ENCODE results near the gene LSR.

The LSR gene

DNA sequence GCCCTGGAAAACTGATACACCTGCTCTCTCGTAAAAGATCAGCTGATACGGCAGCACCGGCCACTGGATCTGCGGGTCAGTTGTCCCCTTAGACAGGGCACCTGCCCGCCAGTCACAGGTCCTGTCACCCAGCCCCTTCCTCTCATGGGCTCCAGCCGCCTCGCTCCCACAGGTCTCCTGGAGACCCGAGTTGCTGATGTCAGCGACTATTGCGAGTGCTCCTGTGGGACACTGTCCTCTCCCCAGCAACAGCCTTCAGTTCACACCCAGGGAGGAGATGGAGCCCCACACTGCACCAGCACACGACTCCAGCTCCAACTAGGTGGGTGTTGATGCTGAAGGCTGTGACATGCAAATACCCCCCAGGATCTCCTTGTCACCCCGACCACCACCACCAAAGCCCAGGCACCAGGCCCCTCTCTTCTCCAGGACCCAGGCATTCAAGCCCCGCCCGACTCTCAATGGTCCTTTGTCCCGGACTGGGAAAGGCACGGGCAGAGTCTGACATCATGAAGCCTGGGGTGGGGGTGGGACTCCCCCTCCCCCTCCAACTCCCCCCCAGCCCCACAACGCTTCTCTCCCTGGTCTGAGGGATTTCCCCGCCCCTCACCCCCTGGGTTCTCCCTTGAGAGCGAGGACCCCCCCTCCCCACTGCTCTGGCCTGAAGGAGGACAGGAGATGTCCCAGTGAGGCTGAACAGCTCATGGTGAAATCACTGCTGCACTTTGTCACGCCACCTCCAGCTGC is 41.8 kb downstream of the LSR start:
- no peak for TF ChIP-seq CTCF (IDR thresholded peaks at IDR 0.05; ENCODE audit: control insufficient read depth, extremely low read depth, insufficient read depth)
- no peak for DNase-seq (ENCODE audit: low read depth)
- H3K4me3 ChIP-seq (ENCODE audit: low read depth, low read length): no peak overlapping the region

GRCh38 chr19:35291259-35291658 is 42.5 kb downstream of the LSR start:
- H3K4me3 ChIP-seq (ENCODE audit: low read depth, low read length): no peak overlapping the region
- no peak for TF ChIP-seq CTCF (IDR thresholded peaks at IDR 0.05; ENCODE audit: control insufficient read depth, extremely low read depth, insufficient read depth)
- no peak for DNase-seq (ENCODE audit: low read depth)

DNA sequence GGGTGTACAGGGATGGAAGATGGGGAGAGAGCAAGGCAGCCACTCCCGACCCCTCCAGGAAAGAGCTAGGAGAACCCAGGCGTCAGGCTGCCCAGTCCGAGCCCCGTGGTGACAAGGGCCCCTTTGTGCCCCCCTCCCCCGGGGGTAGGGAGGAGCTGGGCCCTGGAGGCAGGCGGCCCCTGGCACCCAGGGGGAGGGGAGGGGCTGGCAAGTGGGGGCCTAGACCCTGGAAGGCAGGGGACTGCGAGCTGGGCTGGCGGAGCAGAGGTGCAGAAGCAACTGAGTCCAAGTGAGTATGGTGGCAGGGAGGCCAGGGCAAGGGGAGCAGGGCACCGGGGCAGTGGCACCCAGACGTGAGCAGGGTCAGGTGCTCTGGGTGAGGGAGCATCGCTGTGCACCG is 43.1 kb downstream of the LSR start, which contains the start of gene MAG:
TSS of gene MAG (plus strand) at position 246 of the 400 bp plus-strand sequence. CDS start 3,248 bp downstream, outside the sequence.
- DNase-seq (ENCODE audit: low read depth): no peak
- H3K4me3 ChIP-seq (ENCODE audit: low read depth, low read length): no peak within 1 kb of the TSS
- TF ChIP-seq CTCF (IDR thresholded peaks at IDR 0.05; ENCODE audit: control insufficient read depth, extremely low read depth, insufficient read depth): no peak

- no peak for DNase-seq (ENCODE audit: low read depth)
- TF ChIP-seq CTCF (IDR thresholded peaks at IDR 0.05; ENCODE audit: control insufficient read depth, extremely low read depth, insufficient read depth): no peak
- H3K4me3 ChIP-seq (ENCODE audit: low read depth, low read length): no peak overlapping the region
Measured at GRCh38 chr19:35292421-35293362, 43.9 kb downstream of the LSR start.

GRCh38 chr19:35293363-35293739 is 44.5 kb downstream of the LSR start:
- H3K4me3 ChIP-seq (ENCODE audit: low read depth, low read length): no peak overlapping the region
- no peak for TF ChIP-seq CTCF (IDR thresholded peaks at IDR 0.05; ENCODE audit: control insufficient read depth, extremely low read depth, insufficient read depth)
- no peak for DNase-seq (ENCODE audit: low read depth)

DNA sequence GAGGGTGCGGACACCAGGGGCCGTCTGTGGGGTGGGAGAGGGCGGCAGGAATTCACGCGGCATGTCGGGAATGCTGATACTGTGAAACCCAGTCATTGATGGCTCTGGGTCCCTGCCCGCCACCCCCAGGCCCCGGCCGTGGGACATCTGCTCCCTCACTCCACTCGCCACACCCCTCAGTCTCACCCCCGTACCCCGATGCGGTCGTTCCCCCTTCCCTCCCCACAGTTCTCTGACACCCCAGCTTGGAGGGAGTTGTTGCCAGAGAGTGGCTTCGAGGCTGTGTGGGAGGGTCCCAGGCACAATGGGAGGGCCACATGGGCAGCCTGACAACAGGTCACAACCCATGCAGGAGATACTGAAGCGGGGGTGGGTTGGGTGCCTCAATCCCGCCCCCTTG is 45.0 kb downstream of the LSR start:
- H3K4me3 ChIP-seq (ENCODE audit: low read depth, low read length): no peak overlapping the region
- no peak for DNase-seq (ENCODE audit: low read depth)
- TF ChIP-seq CTCF (IDR thresholded peaks at IDR 0.05; ENCODE audit: control insufficient read depth, extremely low read depth, insufficient read depth): no peak
